ENCODE results near the gene KLRC3.

- TF ChIP-seq, protein P1, sequence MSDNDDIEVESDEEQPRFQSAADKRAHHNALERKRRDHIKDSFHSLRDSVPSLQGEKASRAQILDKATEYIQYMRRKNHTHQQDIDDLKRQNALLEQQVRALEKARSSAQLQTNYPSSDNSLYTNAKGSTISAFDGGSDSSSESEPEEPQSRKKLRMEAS (IDR thresholded peaks at IDR 0.05): no peak
- TF ChIP-seq CTCF (IDR thresholded peaks at IDR 0.05; ENCODE audit: low read depth, low read length, missing input control): no peak
- TF ChIP-seq, protein P2, sequence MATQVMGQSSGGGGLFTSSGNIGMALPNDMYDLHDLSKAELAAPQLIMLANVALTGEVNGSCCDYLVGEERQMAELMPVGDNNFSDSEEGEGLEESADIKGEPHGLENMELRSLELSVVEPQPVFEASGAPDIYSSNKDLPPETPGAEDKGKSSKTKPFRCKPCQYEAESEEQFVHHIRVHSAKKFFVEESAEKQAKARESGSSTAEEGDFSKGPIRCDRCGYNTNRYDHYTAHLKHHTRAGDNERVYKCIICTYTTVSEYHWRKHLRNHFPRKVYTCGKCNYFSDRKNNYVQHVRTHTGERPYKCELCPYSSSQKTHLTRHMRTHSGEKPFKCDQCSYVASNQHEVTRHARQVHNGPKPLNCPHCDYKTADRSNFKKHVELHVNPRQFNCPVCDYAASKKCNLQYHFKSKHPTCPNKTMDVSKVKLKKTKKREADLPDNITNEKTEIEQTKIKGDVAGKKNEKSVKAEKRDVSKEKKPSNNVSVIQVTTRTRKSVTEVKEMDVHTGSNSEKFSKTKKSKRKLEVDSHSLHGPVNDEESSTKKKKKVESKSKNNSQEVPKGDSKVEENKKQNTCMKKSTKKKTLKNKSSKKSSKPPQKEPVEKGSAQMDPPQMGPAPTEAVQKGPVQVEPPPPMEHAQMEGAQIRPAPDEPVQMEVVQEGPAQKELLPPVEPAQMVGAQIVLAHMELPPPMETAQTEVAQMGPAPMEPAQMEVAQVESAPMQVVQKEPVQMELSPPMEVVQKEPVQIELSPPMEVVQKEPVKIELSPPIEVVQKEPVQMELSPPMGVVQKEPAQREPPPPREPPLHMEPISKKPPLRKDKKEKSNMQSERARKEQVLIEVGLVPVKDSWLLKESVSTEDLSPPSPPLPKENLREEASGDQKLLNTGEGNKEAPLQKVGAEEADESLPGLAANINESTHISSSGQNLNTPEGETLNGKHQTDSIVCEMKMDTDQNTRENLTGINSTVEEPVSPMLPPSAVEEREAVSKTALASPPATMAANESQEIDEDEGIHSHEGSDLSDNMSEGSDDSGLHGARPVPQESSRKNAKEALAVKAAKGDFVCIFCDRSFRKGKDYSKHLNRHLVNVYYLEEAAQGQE (IDR thresholded peaks at IDR 0.05): no peak
- TF ChIP-seq, protein P3, sequence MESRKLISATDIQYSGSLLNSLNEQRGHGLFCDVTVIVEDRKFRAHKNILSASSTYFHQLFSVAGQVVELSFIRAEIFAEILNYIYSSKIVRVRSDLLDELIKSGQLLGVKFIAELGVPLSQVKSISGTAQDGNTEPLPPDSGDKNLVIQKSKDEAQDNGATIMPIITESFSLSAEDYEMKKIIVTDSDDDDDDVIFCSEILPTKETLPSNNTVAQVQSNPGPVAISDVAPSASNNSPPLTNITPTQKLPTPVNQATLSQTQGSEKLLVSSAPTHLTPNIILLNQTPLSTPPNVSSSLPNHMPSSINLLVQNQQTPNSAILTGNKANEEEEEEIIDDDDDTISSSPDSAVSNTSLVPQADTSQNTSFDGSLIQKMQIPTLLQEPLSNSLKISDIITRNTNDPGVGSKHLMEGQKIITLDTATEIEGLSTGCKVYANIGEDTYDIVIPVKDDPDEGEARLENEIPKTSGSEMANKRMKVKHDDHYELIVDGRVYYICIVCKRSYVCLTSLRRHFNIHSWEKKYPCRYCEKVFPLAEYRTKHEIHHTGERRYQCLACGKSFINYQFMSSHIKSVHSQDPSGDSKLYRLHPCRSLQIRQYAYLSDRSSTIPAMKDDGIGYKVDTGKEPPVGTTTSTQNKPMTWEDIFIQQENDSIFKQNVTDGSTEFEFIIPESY (IDR thresholded peaks at IDR 0.05): no peak
- no peak for TF ChIP-seq TAF1 (conservative IDR thresholded peaks at IDR 0.05)
- TF ChIP-seq RAD21 (IDR thresholded peaks at IDR 0.05): no peak
- no peak for TF ChIP-seq SP1 (IDR thresholded peaks at IDR 0.05)
Observed at GRCh38 chr12:10362828-10363657, 57.4 kb downstream of the KLRC3 start.
